ENCODE data around the gene EFNA4. TPM values are rescaled to one million over a fixed set of nuclear protein-coding genes. Genes with fewer than 3 reads are reported as not detected.

The EFNA4 gene
- total RNA-seq, 1 donor from 2014 or later = 10.1 TPM

DNA sequence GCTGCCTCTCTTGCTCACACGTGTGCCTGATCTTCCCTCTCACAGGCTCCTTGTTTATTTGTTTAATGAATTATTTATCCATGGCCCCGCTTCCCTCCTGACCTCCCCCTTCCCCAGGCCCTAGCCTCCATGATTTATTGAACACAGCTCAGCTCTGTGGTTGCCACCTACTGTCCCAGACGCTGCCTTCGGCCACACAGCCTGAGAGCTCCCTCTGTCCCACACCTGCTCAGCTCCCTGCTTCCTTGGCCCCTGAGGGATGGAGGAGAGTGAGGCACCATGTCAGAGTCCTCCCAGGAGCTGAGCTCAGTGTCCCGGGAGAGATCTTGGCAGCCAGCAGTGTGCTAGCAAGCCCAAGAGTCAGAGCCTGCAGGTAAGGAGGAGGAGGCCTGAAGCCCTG, 12.0 kb downstream of the EFNA4 start:
- TF ChIP-seq CTCF (IDR thresholded peaks at IDR 0.05) = no peak
- H3K9me3 Mint-ChIP-seq (ENCODE audit: unreplicated experiment) = no peaks in the 10 kb centered on the region
- H3K4me3 Mint-ChIP-seq (ENCODE audit: unreplicated experiment) = no peak overlapping the region
- peaks cover 2% of the 10 kb centered on the region for H3K36me3 Mint-ChIP-seq (ENCODE audit: unreplicated experiment)
- no peak for DNase-seq (ENCODE audit: extremely low spot score, unreplicated experiment)
- peaks cover 20% of the 10 kb centered on the region for H3K4me1 Mint-ChIP-seq (ENCODE audit: unreplicated experiment)
- H3K27me3 Mint-ChIP-seq (ENCODE audit: unreplicated experiment) = peaks cover 19% of the 10 kb centered on the region
- no peak overlapping the region for H3K27ac Mint-ChIP-seq (ENCODE audit: unreplicated experiment)

GRCh38 chr1:155076371-155076770, 12.8 kb downstream of the EFNA4 start:
- Mint-ChIP-seq H3K27ac (ENCODE audit: unreplicated experiment) (no peak overlapping the region), H3K4me3 (ENCODE audit: unreplicated experiment) (no peak overlapping the region), H3K9me3 (ENCODE audit: unreplicated experiment) (no peaks in the 10 kb centered on the region), H3K36me3 (ENCODE audit: unreplicated experiment) (peaks cover 2% of the 10 kb centered on the region), H3K4me1 (ENCODE audit: unreplicated experiment) (peaks cover 22% of the 10 kb centered on the region), H3K27me3 (ENCODE audit: unreplicated experiment) (peaks cover 24% of the 10 kb centered on the region)
- TF ChIP-seq CTCF (IDR thresholded peaks at IDR 0.05) = no peak
- DNase-seq (ENCODE audit: extremely low spot score, unreplicated experiment) = no peak

- DNase-seq (ENCODE audit: extremely low spot score, unreplicated experiment) = no peak
- H3K27ac Mint-ChIP-seq (ENCODE audit: unreplicated experiment) = no peak overlapping the region
- H3K27me3 Mint-ChIP-seq (ENCODE audit: unreplicated experiment) = peaks cover 23% of the 10 kb centered on the region
- H3K4me3 Mint-ChIP-seq (ENCODE audit: unreplicated experiment) = no peak overlapping the region
- peaks cover 2% of the 10 kb centered on the region for H3K36me3 Mint-ChIP-seq (ENCODE audit: unreplicated experiment)
- TF ChIP-seq CTCF (IDR thresholded peaks at IDR 0.05) = no peak
- no peaks in the 10 kb centered on the region for H3K9me3 Mint-ChIP-seq (ENCODE audit: unreplicated experiment)
- peaks cover 25% of the 10 kb centered on the region for H3K4me1 Mint-ChIP-seq (ENCODE audit: unreplicated experiment)
These were observed 13.8 kb downstream of the EFNA4 start for GRCh38 chr1:155077346-155077745.

GRCh38 chr1:155077758-155078445, 14.4 kb downstream of the EFNA4 start:
- Mint-ChIP-seq H3K4me1 (ENCODE audit: unreplicated experiment) (peaks cover 29% of the 10 kb centered on the region), H3K4me3 (ENCODE audit: unreplicated experiment) (peak overlapping the region; percentile 53), H3K9me3 (ENCODE audit: unreplicated experiment) (no peaks in the 10 kb centered on the region), H3K27me3 (ENCODE audit: unreplicated experiment) (peaks cover 27% of the 10 kb centered on the region), H3K36me3 (ENCODE audit: unreplicated experiment) (peaks cover 2% of the 10 kb centered on the region), H3K27ac (ENCODE audit: unreplicated experiment) (no peak overlapping the region)
- no peak for TF ChIP-seq CTCF (IDR thresholded peaks at IDR 0.05)
- no peak for DNase-seq (ENCODE audit: extremely low spot score, unreplicated experiment)

DNA sequence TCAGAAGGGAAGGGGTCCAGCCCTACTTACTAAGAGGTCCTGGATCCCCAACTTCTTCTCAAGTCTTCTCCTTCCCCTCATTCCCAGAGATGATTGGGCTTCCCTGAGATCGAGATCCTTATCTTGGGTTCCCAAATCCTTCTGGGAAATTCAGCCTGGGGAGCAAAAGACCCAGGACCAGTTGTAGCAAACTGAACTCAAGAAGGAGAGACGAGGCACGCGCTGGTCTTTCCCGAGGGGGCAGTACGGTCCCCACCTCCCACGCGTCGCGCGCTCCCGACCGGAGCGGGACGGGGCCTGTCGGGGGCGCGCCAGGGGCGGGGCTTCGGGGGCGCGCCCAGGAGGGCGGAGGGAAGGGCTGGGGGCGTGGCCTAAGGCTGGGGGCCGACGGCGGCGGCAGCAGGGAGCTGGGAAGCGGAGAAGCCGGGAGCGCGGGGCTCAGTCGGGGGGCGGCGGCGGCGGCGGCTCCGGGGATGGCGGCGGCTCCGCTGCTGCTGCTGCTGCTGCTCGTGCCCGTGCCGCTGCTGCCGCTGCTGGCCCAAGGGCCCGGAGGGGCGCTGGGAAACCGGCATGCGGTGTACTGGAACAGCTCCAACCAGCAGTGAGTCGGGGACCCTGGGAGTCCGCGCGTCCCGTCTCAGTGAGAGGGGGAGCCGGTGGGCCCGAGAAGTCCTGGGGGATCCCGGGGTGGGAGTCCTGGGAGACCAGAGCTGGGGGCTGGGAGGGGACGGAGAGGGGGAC, 15.1 kb downstream of the EFNA4 start, which contains the start of gene EFNA3:
Gene EFNA3 (plus strand): TSS at position 369 of the 741 bp plus-strand sequence. CDS start 105 bp downstream, at position 474.
- H3K36me3 Mint-ChIP-seq (ENCODE audit: unreplicated experiment) = peaks cover 2% of the 10 kb centered on the region
- DNase-seq (ENCODE audit: extremely low spot score, unreplicated experiment) = no peak
- H3K9me3 Mint-ChIP-seq (ENCODE audit: unreplicated experiment) = no peaks in the 10 kb centered on the region
- no peak for TF ChIP-seq CTCF (IDR thresholded peaks at IDR 0.05)
- no peak within 1 kb of the TSS for H3K27ac Mint-ChIP-seq (ENCODE audit: unreplicated experiment)
- H3K4me1 Mint-ChIP-seq (ENCODE audit: unreplicated experiment) = peaks cover 30% of the 10 kb centered on the region
- peaks cover 28% of the 10 kb centered on the region for H3K27me3 Mint-ChIP-seq (ENCODE audit: unreplicated experiment)
- H3K4me3 Mint-ChIP-seq (ENCODE audit: unreplicated experiment) = peak within 1 kb of the TSS; percentile 58
